Measurements from ENCODE around the gene RBM33. TPM values are rescaled to one million over a fixed set of nuclear protein-coding genes. Genes with fewer than 3 reads are reported as not detected.
A peak's percentile ranks its signal among the peaks of the same experiment; 100 is the strongest.

The RBM33 gene
- total RNA-seq, 1 experiment from 2014 or later = 27.2 TPM

DNA sequence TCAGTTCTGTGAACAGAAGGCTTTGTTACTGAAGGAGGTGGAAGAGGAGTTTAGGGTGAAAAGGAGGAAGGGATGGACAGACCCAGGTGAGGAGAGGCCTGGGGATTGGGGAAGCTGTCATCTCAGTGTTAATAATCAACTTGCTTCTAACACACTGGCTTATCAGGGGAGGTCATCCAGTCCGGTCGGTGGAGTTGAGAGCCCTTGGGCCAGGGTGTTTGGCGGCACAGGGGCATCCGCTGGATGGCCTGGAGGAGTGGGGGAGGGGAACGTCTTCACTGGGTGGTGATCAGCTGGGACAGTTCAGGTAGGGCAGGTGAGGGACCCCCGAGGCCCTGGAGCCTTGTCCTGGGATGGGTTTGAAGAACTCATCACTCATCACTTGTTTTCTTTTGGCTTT, 133.9 kb downstream of the RBM33 start:
- H3K27ac ChIP-seq = no peak overlapping the region
- no peak overlapping the region for H3K4me3 ChIP-seq
- no peaks in the 10 kb centered on the region for H3K27me3 ChIP-seq (replicated peaks)
- peaks cover 74% of the 10 kb centered on the region for H3K36me3 ChIP-seq
- DNase-seq (ENCODE audit: low read depth in 1 of 2, low spot score in 2 of 2) = no peak
- H3K4me1 ChIP-seq (replicated peaks) = no peaks in the 10 kb centered on the region
- H3K9me3 ChIP-seq (replicated peaks) = no peaks in the 10 kb centered on the region

DNA sequence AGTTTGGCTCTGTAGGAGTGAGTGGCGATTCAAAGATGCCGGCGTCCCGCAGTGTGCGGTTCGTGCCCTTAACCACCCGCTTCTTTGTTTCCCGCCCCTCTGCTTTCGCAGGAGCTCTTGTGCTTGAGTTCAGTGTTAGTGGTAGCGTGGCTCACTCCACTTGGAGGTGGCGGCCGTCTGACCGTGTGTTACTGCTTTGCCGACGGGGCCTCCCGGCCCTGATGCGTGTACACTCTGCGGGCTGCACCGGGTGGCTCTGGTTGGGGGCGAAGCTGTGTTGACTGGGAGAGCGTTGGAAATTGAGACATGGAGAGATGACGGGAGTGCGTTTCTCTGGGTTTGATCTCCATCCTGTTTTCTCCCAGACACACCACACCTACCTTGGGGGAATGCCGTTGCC, 136.4 kb downstream of the RBM33 start:
- Histone ChIP-seq H3K9me3 (replicated peaks) (no peaks in the 10 kb centered on the region), H3K4me3 (no peak overlapping the region), H3K27me3 (replicated peaks) (0 out of 2 replicates have a peak, but pooled peaks cover under 1% of the 10 kb centered on the region), H3K4me1 (replicated peaks) (no peaks in the 10 kb centered on the region; the same call in 1 of the 2 replicates), H3K36me3 (peaks cover 52% of the 10 kb centered on the region), H3K27ac (no peak overlapping the region)
- no peak for DNase-seq (ENCODE audit: low read depth in 1 of 2, low spot score in 2 of 2)

DNA sequence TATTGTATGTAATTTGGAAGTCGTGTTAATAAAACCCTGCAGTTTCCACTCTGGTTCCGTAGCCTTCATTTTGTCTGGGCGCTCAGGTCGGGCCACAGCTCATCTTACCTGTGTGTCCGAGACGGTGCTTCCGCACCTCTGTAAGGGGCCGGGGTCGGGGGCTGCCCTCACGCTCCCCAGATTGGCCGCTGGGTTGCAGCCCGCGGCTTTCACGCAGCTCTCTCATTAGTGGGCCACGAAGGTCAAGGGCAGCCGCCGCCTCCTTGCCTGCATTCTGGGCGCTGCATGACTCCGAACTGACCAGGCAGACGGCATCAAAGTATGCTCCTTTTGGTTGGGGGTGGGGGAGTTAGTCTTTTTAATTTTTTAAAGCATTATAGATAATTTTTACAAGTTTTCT, 137.0 kb downstream of the RBM33 start:
- Histone ChIP-seq H3K27ac (no peak overlapping the region), H3K4me3 (no peak overlapping the region), H3K36me3 (peaks cover 46% of the 10 kb centered on the region), H3K4me1 (replicated peaks) (no peaks in the 10 kb centered on the region; the same call in 1 of the 2 replicates), H3K27me3 (replicated peaks) (0 out of 2 replicates have a peak, but pooled peaks cover 6% of the 10 kb centered on the region), H3K9me3 (replicated peaks) (no peaks in the 10 kb centered on the region)
- DNase-seq (ENCODE audit: low read depth in 1 of 2, low spot score in 2 of 2) = no peak

DNA sequence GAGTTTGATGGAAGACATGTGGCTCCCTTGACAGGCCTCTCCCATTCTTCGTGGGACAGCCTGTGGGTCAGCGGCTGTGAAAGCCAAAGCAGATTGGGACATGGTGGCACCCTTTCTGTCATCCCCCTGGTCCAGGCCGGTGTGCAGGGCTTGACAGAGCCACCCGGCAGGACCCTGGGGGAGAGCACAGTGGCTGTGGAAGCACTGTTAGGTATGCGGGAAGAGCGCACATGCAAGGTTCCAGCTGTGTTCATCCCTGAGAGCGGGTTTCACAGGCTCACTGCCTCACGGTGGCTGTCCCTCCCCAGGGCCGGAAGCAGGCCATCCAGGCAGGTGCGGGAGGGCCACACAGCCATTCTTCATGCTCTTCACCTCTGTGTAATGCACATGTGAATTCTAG, 138.0 kb downstream of the RBM33 start:
- no peak overlapping the region for H3K4me3 ChIP-seq
- H3K9me3 ChIP-seq (replicated peaks) = 0 out of 2 replicates have a peak, but pooled peaks cover 2% of the 10 kb centered on the region
- H3K27ac ChIP-seq = no peak overlapping the region
- no peak for DNase-seq (ENCODE audit: low read depth in 1 of 2, low spot score in 2 of 2)
- peaks cover 4% of the 10 kb centered on the region; the same call in 1 of the 2 replicates for H3K4me1 ChIP-seq (replicated peaks)
- peaks cover 37% of the 10 kb centered on the region for H3K36me3 ChIP-seq
- peaks cover 12% of the 10 kb centered on the region; the same call in 1 of the 2 replicates for H3K27me3 ChIP-seq (replicated peaks)

DNA sequence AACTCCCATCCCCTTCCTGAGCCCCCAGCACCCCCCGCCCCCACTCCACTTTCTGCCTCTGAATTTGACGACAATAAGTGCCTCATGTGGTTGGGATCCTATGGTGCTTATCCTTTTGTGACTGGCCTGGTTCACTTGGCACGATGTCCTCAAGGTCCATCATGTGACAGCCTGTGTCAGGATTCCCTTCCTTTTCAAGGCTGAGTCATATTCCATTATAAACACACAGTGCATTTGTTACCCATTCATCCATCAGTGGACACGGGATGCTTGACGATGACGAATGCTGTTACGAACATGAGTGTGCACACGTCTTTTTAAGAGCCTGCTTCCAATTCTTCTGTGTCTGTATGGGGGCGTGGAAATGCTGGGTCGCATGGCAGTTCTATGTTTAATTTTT, 141.1 kb downstream of the RBM33 start:
- H3K27ac ChIP-seq = no peak overlapping the region
- peaks cover 15% of the 10 kb centered on the region; the same call in 1 of the 2 replicates for H3K27me3 ChIP-seq (replicated peaks)
- H3K4me3 ChIP-seq = no peak overlapping the region
- peaks cover 4% of the 10 kb centered on the region; the same call in 1 of the 2 replicates for H3K4me1 ChIP-seq (replicated peaks)
- H3K9me3 ChIP-seq (replicated peaks) = 0 out of 2 replicates have a peak, but pooled peaks cover 2% of the 10 kb centered on the region
- DNase-seq (ENCODE audit: low read depth in 1 of 2, low spot score in 2 of 2) = peak in 1 of 2 experiments; percentile 34
- H3K36me3 ChIP-seq = peaks cover 17% of the 10 kb centered on the region; the same call in 1 of the 2 replicates

DNA sequence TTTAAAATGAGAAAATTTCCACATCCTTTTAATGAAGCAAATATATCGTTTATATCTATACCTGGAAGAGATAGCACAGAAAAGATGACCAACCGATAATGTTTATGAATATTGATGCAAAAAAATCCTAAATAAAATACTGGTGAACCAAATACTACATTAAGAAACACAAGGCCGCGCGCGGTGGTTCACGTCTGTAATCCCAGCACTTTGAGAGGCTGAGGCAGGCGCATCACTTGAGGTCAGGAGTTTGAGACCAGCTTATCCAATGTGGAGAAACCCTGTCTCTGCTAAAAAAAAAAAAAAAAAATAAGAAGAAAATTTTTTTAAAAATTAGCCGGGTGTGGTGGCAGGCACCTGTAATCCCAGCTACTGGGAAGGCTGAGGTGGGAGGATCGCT, 142.0 kb downstream of the RBM33 start:
- Histone ChIP-seq H3K36me3 (peaks cover 12% of the 10 kb centered on the region; the same call in 1 of the 2 replicates), H3K4me3 (no peak overlapping the region)

DNA sequence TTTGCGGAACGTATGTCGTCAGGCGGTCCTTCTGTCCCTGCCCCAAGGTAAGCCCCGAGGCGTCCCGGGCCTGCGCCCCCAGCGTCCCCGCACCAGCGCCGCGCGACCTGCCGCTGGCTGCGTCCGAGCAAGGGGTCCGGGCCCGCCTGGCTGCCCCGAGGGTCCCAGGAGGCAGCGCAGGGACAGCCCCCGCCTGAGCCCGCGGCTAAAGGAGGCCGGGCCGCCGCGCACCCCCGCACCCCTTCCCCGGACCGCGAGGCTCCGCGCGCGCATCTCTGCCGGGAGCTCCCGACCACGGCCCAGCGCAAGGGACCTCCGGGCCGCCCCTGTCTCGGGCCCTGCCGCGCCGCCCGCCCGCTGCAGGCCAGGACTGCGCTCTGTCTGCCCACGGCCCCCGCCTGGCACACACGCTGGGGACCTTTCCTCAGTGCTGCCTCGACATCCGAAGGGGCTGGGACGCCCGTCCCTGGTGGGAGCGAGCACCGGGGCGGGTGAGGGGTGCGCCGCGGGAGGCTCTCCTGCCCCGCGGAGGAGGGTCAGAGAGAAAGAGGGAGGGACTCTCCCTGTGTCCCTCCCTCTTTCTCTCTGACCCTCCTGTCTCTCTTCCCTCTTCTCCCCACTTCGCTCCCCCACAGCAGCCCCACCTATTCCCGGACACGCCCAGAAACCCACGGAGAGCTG, 142.8 kb downstream of the RBM33 start:
- Histone ChIP-seq H3K4me1 (replicated peaks) (peaks cover 4% of the 10 kb centered on the region; the same call in 1 of the 2 replicates), H3K27me3 (replicated peaks) (peaks cover 15% of the 10 kb centered on the region; the same call in 1 of the 2 replicates), H3K4me3 (no peak overlapping the region), H3K27ac (no peak overlapping the region), H3K9me3 (replicated peaks) (0 out of 2 replicates have a peak, but pooled peaks cover 2% of the 10 kb centered on the region), H3K36me3 (peaks cover 8% of the 10 kb centered on the region; the same call in 1 of the 2 replicates)
- DNase-seq (ENCODE audit: low read depth in 1 of 2, low spot score in 2 of 2) = no peak

More for the DNA sequence above, 142.0 kb downstream of the RBM33 start:
- no peak overlapping the region for H3K27ac ChIP-seq
- H3K27me3 ChIP-seq (replicated peaks) = peaks cover 15% of the 10 kb centered on the region; the same call in 1 of the 2 replicates
- DNase-seq (ENCODE audit: low read depth in 1 of 2, low spot score in 2 of 2) = no peak
- H3K9me3 ChIP-seq (replicated peaks) = 0 out of 2 replicates have a peak, but pooled peaks cover 2% of the 10 kb centered on the region
- H3K4me1 ChIP-seq (replicated peaks) = peaks cover 4% of the 10 kb centered on the region; the same call in 1 of the 2 replicates

DNA sequence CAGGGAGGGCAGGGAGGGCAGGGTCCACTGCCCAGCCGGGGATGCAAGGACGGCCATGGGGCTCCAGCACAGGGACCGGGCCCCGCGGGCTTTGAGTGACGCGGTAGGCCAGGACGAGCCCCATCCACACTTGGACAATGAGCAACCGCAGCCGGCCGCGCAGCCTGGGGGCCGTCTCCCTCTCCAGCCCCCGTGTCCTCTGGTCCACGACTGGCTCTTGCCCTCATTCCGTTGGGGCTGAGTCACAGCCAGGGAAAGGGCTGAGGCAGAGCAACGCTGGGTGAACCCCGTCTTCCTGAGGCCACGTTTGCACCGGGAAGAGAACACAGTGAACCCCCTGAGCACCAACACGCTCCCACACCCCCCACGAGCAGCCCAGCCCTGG, 144.1 kb downstream of the RBM33 start:
- Histone ChIP-seq H3K36me3 (no peaks in the 10 kb centered on the region), H3K27ac (no peak overlapping the region), H3K27me3 (replicated peaks) (peaks cover 15% of the 10 kb centered on the region; the same call in 1 of the 2 replicates), H3K4me1 (replicated peaks) (peaks cover 4% of the 10 kb centered on the region; the same call in 1 of the 2 replicates), H3K9me3 (replicated peaks) (0 out of 2 replicates have a peak, but pooled peaks cover 2% of the 10 kb centered on the region), H3K4me3 (no peak overlapping the region)
- DNase-seq (ENCODE audit: low read depth in 1 of 2, low spot score in 2 of 2) = no peak

DNA sequence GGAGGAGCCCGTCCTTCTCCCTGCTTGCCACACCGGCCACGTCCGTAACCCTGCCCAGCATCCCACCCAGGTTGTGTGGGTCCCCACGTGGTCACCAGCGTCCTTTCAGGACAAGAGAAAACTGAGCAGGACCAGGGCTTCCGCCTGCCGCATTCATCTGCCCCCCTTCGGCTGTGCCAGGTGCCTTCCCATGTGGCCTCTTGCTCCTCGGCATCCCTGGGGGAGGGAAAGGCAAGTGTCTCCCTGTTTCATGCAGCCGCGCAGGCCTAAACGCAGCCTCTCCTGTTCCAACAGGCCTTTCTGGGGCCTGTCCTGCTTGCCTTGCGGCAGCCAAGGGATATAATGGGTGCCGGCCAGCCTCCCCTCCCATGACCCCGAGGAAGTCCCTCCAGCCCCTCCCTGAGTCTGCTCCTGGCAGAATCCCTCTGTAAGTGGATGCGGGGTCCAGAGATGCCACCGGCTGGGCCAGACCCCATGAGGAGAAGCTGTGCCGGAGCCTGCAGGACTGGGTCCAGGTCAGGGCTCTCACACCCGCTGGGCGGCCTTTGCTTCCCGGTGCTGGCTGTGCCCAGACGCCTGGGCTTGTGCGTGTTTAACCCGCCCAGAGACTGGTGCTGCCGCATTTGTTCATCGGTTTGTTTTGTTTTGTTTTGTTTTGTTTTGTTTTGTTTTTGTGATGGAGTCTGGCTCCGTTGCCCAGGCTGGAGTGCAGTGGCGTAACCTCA, 144.7 kb downstream of the RBM33 start:
- no peak overlapping the region for H3K4me3 ChIP-seq
- H3K4me1 ChIP-seq (replicated peaks) = peaks cover 4% of the 10 kb centered on the region; the same call in 1 of the 2 replicates
- H3K27ac ChIP-seq = no peak overlapping the region
- no peak for DNase-seq (ENCODE audit: low read depth in 1 of 2, low spot score in 2 of 2)
- H3K27me3 ChIP-seq (replicated peaks) = peaks cover 15% of the 10 kb centered on the region; the same call in 1 of the 2 replicates
- H3K36me3 ChIP-seq = no peaks in the 10 kb centered on the region
- H3K9me3 ChIP-seq (replicated peaks) = 0 out of 2 replicates have a peak, but pooled peaks cover 2% of the 10 kb centered on the region

DNA sequence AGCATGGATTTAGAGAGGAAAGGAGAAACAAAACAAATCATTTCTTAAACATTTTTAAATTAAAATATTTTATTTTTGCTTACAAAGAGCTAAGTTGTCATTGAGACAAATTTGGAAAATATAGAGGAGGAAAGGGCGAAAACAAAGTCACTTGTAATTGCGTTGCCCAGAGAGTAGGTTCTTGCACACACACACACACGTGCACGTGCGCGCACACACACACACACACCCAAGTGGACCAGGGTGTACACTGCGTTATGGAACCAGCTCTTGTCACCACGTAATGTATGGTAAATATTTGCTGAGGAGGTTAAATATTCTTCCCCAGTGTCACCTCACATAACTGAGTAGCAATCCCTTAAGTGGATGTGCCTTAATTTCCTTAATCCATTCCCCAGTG, 146.2 kb downstream of the RBM33 start:
- Histone ChIP-seq H3K4me1 (replicated peaks) (peaks cover 4% of the 10 kb centered on the region; the same call in 1 of the 2 replicates), H3K27ac (no peak overlapping the region), H3K4me3 (no peak overlapping the region), H3K27me3 (replicated peaks) (peaks cover 17% of the 10 kb centered on the region), H3K36me3 (no peaks in the 10 kb centered on the region), H3K9me3 (replicated peaks) (0 out of 2 replicates have a peak, but pooled peaks cover 2% of the 10 kb centered on the region)
- DNase-seq (ENCODE audit: low read depth in 1 of 2, low spot score in 2 of 2) = no peak

DNA sequence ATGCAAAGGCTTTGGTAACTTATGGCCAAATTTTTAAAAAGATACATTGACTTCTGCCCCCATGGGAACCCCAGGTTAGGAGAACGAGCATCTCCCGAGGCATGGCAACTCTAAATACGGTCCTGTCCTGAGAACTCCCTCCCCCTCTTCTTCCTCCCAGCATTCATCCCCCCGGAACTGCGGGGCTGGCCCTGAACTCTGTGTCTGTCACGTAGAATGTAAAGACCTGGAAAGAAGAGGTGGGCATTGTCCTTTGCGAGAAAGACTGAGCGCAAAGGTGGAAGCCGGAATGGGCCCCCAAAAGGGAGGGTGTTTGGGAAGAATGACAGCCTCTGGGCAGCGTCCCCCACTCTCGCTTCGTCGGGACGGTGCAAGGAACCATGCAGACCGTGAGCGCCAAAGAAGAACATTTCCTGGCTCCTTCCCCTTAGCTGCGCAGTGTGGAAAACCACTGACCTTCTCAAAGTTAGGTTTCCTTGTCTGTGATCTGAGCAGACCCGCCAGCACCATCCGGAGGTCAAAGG, 146.8 kb downstream of the RBM33 start:
- Histone ChIP-seq H3K27ac (no peak overlapping the region), H3K9me3 (replicated peaks) (0 out of 2 replicates have a peak, but pooled peaks cover 2% of the 10 kb centered on the region), H3K4me3 (no peak overlapping the region), H3K36me3 (no peaks in the 10 kb centered on the region), H3K27me3 (replicated peaks) (peaks cover 18% of the 10 kb centered on the region), H3K4me1 (replicated peaks) (0 out of 2 replicates have a peak, but pooled peaks cover 4% of the 10 kb centered on the region)
- DNase-seq (ENCODE audit: low read depth in 1 of 2, low spot score in 2 of 2) = no peak

DNA sequence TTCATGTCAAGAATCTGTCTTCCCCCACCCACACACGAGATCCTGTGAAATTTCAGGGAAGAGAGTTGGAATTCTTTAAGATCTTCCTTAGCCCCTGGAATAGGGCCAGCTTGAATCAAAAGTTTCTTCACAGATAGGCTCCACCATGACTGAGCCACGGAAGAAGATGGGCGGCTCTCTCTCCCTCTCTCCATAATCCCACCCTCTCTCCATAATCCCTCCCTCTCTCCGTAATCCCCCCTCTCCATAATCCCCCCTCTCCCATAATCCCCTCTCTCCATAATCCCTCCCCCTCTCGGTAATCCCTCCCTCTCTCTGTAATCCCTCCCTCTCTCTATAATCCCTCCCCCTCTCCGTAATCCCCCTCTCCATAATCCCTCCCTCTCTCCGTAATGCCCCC, 147.4 kb downstream of the RBM33 start:
- DNase-seq (ENCODE audit: low read depth in 1 of 2, low spot score in 2 of 2) = no peak
- Histone ChIP-seq H3K27ac (no peak overlapping the region), H3K4me3 (no peak overlapping the region), H3K27me3 (replicated peaks) (peaks cover 21% of the 10 kb centered on the region), H3K9me3 (replicated peaks) (0 out of 2 replicates have a peak, but pooled peaks cover 2% of the 10 kb centered on the region), H3K36me3 (no peaks in the 10 kb centered on the region), H3K4me1 (replicated peaks) (peaks cover 6% of the 10 kb centered on the region; the same call in 1 of the 2 replicates)

DNA sequence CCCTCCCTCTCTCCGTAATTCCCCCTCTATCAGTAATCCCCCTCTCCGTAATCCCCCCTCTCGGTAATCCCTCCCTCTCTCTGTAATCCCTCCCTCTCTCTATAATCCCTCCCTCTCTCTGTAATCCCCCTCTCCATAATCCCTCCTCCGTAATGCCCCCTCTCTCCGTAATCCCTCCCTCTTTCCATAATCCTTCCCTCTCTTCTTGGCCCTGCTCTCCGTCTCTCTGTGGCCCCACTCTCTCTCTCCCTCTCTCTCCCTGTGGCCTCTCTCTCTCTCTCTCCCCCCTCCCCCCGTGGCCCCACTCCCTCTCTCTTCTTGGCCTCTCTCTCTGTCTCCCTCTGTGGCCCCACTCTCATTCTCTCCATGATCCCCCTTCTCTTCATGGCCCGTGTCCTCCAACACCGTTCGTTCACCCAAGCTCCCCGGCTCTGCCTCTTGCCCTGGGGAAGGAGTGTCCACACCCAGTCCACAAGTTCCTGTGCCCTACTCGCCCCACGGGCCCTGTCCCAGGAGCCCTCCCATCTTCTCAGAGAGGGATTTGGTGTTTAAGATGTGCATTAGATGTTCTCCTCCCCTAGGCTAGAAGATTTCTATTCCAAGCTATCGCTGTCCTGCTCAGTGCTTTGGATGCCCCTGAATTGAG, 148.0 kb downstream of the RBM33 start:
- Histone ChIP-seq H3K27ac (no peak overlapping the region), H3K4me1 (replicated peaks) (peaks cover 3% of the 10 kb centered on the region; the same call in 1 of the 2 replicates), H3K36me3 (no peaks in the 10 kb centered on the region), H3K27me3 (replicated peaks) (peaks cover 18% of the 10 kb centered on the region), H3K4me3 (no peak overlapping the region), H3K9me3 (replicated peaks) (no peaks in the 10 kb centered on the region)
- DNase-seq (ENCODE audit: low read depth in 1 of 2, low spot score in 2 of 2) = no peak

Data from SJSA1 (cell line).